ENCODE measurements around the gene BUB1.
A peak's percentile ranks its signal among the peaks of the same experiment; 100 is the strongest.

BUB1 gene

DNA sequence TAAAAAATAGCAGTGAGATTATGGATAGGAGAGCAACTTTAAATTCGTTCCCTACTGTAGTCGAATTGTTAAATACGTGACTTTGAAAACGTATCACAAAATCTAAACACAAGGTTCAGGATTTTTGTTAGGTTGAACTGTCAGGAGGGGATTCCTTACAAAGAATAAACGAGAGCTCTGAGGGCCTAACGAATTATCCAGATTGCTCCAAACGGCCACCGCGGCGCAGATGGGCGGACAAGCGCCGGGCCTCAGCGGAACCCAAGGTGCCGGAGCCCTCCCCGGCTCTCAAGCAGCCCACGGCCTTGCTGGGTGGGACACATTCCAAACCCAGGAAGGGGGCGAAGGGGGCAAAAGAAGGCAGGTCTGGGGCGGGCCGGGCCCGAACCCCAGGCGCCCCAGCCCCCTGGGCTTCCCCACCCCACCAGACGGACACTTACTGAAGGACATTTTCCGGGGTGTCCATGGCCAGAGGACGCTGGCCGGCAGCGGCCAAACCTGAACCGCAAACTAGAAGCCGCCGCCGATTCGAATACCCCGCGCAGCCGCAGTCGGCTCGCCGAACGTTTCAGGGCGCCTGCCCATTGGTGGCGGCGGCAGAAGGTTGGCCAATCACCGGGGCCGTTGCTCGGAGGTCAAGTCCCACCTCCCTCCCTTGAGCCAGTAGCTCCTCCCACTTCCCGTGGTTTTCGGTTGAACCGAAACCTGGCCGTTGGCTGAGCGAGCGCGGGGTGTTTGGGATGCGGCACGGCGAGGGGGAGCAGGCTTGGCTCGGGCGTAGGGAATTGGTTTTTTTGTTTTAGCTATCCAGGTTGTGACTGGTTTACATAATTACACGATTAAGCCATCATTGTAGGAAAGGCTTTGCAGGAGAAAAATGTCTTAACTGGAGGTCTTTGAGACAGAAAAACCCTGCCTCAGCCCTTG is at the start of gene BUB1:
TSS of gene BUB1 (minus strand) at position 534 of the 927 bp plus-strand sequence. CDS start at position 466, 68 bp downstream.
- DNase-seq (ENCODE audit: low read depth) = peak; percentile 89
- H3K4me3 ChIP-seq (ENCODE audit: low read depth, low read length) = peak within 1 kb of the TSS; percentile 89
- TF ChIP-seq, protein P1, sequence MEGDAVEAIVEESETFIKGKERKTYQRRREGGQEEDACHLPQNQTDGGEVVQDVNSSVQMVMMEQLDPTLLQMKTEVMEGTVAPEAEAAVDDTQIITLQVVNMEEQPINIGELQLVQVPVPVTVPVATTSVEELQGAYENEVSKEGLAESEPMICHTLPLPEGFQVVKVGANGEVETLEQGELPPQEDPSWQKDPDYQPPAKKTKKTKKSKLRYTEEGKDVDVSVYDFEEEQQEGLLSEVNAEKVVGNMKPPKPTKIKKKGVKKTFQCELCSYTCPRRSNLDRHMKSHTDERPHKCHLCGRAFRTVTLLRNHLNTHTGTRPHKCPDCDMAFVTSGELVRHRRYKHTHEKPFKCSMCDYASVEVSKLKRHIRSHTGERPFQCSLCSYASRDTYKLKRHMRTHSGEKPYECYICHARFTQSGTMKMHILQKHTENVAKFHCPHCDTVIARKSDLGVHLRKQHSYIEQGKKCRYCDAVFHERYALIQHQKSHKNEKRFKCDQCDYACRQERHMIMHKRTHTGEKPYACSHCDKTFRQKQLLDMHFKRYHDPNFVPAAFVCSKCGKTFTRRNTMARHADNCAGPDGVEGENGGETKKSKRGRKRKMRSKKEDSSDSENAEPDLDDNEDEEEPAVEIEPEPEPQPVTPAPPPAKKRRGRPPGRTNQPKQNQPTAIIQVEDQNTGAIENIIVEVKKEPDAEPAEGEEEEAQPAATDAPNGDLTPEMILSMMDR (IDR thresholded peaks at IDR 0.05; ENCODE audit: low read depth, low read length, missing control alignments) = no peak

DNA sequence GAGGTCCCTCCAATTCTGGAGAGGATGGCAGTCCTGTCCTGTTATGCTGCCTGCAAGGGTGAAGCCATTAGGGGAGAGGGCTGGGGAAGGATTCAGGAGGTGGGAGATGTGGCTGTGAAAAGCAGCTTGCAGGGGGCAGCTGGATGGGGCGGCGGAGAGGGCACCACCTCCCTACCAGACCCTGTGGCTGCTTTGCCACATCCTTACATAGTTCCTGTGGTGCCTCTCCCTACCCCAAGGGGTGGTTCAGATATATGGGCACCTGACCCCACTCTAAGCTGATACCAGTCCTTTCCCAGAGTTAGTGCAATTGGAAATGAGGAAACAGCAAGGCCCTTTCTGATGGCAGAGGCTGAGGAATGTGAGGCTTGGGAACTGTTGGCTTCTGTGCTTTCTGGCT is 48.4 kb upstream of the BUB1 start:
- no peak for DNase-seq (ENCODE audit: low read depth)
- TF ChIP-seq, protein P1 (IDR thresholded peaks at IDR 0.05; ENCODE audit: low read depth, low read length, missing control alignments) = no peak
- H3K4me3 ChIP-seq (ENCODE audit: low read depth, low read length) = no peak overlapping the region

DNA sequence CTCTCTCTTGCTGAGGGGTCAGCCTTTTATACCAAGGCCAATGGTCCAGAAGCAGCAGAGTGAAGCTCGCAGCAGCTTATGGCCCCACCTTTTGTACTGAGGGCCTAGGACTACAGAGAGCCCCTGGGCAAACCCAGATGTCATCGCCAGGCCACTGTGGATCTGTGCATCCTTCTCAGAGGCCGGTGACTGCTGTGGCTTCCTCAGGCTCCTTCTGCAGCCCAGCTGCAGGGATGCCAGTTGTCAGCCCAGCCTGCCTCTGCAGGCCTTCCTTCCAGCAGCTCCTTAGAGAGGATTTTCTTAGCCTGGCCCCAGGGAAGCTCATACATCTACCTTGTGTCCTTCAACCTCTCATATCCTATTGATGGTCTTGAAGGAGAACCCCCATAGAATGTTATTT is 48.0 kb upstream of the BUB1 start:
- TF ChIP-seq, protein P1 (IDR thresholded peaks at IDR 0.05; ENCODE audit: low read depth, low read length, missing control alignments) = no peak
- no peak overlapping the region for H3K4me3 ChIP-seq (ENCODE audit: low read depth, low read length)
- no peak for DNase-seq (ENCODE audit: low read depth)

DNA sequence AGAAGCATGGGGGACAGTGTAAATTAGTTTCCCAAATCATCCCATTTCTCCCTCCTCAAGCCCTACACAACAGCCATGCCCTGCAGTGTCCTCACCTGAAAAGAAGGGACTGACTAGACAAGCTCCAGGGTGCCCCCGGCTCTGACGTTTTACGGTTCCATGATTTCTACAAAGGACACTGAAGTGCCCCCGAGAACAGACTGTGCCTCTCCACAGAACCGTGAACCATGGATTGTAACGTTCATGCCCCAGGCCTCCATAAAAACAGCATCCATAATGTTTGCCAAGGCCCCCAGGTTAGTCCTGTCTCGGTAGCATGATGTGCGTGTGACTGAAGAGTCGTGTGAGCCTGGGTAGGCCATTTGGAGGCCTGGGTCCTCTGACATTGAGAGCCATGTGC is 47.5 kb upstream of the BUB1 start:
- no peak overlapping the region for H3K4me3 ChIP-seq (ENCODE audit: low read depth, low read length)
- TF ChIP-seq, protein P1 (IDR thresholded peaks at IDR 0.05; ENCODE audit: low read depth, low read length, missing control alignments) = no peak
- DNase-seq (ENCODE audit: low read depth) = no peak

DNA sequence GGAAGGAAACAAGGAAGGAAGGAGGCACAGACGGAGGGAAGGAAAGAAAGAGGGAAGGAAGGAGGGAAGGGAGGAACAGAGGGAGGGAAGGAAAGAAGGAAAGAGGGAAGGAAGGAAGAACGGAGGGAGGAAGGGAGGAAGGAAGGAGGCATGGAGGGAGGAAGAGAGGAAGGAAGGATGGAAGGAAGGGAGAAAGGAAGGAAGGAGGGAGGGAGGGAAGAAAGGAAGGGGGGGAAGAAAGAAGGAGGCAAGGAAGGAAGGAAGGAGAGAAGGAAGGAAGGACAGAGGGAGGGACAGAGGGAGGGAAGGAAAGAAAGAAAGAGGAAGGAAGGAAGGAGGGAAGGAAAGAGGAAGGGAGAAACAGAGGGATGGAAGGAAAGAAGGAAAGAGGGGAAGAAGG is 47.0 kb upstream of the BUB1 start:
- H3K4me3 ChIP-seq (ENCODE audit: low read depth, low read length) = no peak overlapping the region
- DNase-seq (ENCODE audit: low read depth) = no peak
- TF ChIP-seq, protein P1 (IDR thresholded peaks at IDR 0.05; ENCODE audit: low read depth, low read length, missing control alignments) = no peak

DNA sequence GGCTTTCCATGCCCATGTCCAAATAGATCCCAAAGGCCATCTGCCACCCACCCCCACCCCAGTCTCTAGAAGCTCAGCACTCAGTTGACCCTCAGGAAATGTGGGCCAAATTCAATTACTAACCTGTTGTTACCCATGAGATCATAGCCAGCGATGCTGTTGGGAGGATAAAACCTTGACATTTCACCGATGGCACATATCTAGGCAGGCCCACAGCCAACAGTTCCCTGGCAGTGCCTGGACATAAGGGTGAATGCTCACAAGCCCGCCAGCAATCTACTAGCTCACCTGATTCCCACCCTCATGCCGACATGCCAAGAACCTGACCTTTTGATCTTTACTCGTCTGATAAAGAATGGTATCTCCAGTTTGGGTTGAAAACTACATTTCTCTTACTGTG is 42.7 kb upstream of the BUB1 start:
- no peak overlapping the region for H3K4me3 ChIP-seq (ENCODE audit: low read depth, low read length)
- DNase-seq (ENCODE audit: low read depth) = no peak
- TF ChIP-seq, protein P1 (IDR thresholded peaks at IDR 0.05; ENCODE audit: low read depth, low read length, missing control alignments) = no peak

DNA sequence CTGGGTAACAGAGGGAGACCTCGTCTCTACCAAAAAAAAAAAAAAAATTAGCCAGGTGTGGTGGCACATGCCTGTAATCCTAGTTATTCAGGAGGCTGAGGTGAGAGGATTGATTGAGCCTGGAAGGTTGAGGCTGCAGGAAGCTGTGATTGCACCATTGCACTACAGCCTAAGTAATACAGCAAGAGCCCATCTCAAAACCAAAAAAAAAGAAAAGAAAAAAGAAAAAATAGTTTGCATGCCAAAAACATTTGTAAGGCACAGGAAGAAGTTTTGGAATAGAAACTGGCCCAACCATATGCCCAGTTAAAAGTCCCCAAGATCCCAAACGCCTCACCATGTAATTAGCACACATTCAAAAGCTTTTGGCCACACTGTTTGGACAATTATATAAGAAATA is 41.1 kb upstream of the BUB1 start:
- TF ChIP-seq, protein P1 (IDR thresholded peaks at IDR 0.05; ENCODE audit: low read depth, low read length, missing control alignments) = no peak
- DNase-seq (ENCODE audit: low read depth) = no peak
- no peak overlapping the region for H3K4me3 ChIP-seq (ENCODE audit: low read depth, low read length)

All from GM12864 (cell line).